OCI-LY7 (cell line): Measurements from ENCODE around the gene TEN1.

Source experiments
- CTCF ChIP-seq: fragments of 200-600 bp; sonication (generic); conservative IDR thresholded peaks from 2 replicates; pipeline ENCODE4 v1.5.1; 2014; ENCODE audit warnings: mild to moderate bottlenecking, antibody characterized with exemption, low read length, moderate library complexity, mixed read lengths
- EZH2phosphoT487 ChIP-seq: fragments of 200-600 bp; sonication (generic); IDR thresholded peaks from 2 replicates; pipeline ENCODE4 v1.6.1; 2018; ENCODE audit warnings: low read depth, borderline replicate concordance, mild to moderate bottlenecking, mixed run types, antibody characterized with exemption, low read length, moderate library complexity, mixed read lengths

DNA sequence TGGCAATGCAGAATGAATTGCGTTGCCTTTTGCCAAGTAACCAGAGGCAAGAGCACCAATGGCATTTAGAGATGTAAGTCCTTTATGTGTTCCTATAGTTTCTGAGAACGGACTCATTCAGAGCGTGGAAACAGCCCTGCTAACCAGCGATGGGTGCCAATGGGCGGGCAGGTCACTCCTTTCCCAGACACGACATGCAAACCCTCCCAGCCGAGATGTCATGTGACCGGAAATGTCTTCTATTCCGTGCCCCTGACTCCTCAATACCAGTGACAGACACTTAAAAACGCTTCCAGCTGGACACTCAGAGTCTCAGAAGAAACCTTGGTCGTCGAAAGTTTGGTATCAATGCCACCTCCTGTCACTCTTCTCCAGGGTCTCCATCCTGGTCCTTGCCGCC, 41.4 kb upstream of the TEN1 start:
- TF ChIP-seq CTCF (no peak), EZH2phosphoT487 (no peak)
